GM23338 (cell line): Measurements from ENCODE around the gene FAM110A. TPM values are rescaled to one million over a fixed set of nuclear protein-coding genes. Genes with fewer than 3 reads are reported as not detected.

Source experiments
- ATAC-seq: fragments of 200-7000 bp; cut with Tn5 transposase; 3 replicates; pipeline ENCODE4 v1.9.1; 2020
- DNase-seq: peaks from one replicate; pipeline ENCODE4 v3.0.0-alpha.2; 2015; ENCODE audit warnings: low spot score
- H2AFZ ChIP-seq: fragments of 200-600 bp; sonication (generic); 2 replicates; pipeline ENCODE4 v1.8.0; 2016; ENCODE audit warnings: antibody characterized with exemption, mild to moderate bottlenecking, moderate library complexity
- H3F3A ChIP-seq: fragments of 200-600 bp; sonication (generic); replicated peaks from 2 replicates; pipeline ENCODE4 v1.8.0; 2017; ENCODE audit warnings: antibody characterized with exemption, mixed run types, low read depth
- H3K27ac ChIP-seq: fragments of 200-600 bp; sonication (generic); 2 replicates; pipeline ENCODE4 v1.6.1; 2016; ENCODE audit warnings: low read depth
- H3K27me3 ChIP-seq: fragments of 200-600 bp; sonication (generic); 2 replicates; pipeline ENCODE4 v1.8.0; 2016; ENCODE audit warnings: mild to moderate bottlenecking, mixed run types, moderate library complexity; ENCODE audit not compliant: insufficient read depth
- H3K36me3 ChIP-seq: fragments of 200-600 bp; sonication (generic); 2 replicates; pipeline ENCODE4 v1.8.0; 2016; ENCODE audit warnings: mild to moderate bottlenecking; ENCODE audit not compliant: insufficient read depth
- H3K4me1 ChIP-seq: fragments of 200-600 bp; sonication (generic); 2 replicates; pipeline ENCODE4 v1.8.0; 2016; ENCODE audit warnings: mild to moderate bottlenecking, moderate library complexity; ENCODE audit not compliant: insufficient read depth
- H3K4me2 ChIP-seq: fragments of 200-600 bp; sonication (generic); 2 replicates; pipeline ENCODE4 v1.7.1; 2017; ENCODE audit warnings: mixed run types
- H3K4me3 ChIP-seq: fragments of 200-600 bp; sonication (generic); 2 replicates; pipeline ENCODE4 v1.6.1; 2016; ENCODE audit warnings: mixed run types
- H3K79me2 ChIP-seq: fragments of 200-600 bp; sonication (generic); replicated peaks from 2 replicates; pipeline ENCODE4 v1.8.0; 2017; ENCODE audit warnings: mild to moderate bottlenecking; ENCODE audit not compliant: insufficient read depth
- H3K9me2 ChIP-seq: fragments of 200-600 bp; sonication (generic); 2 replicates; pipeline ENCODE4 v1.8.0; 2017; ENCODE audit not compliant: insufficient read depth
- H4K20me1 ChIP-seq: fragments of 200-600 bp; sonication (generic); replicated peaks from 2 replicates; pipeline ENCODE4 v1.8.0; 2017; ENCODE audit warnings: mild to moderate bottlenecking; ENCODE audit not compliant: insufficient read depth
- H3K27ac Mint-ChIP-seq: 2 replicates; pipeline ENCODE4 v1.8.0; 2020; ENCODE audit warnings: inconsistent platforms, mild to moderate bottlenecking, moderate library complexity, mixed read lengths
- H3K27me3 Mint-ChIP-seq: 3 replicates; pipeline ENCODE4 v1.8.0; 2022; ENCODE audit warnings: low read depth, mild to moderate bottlenecking, moderate library complexity, mixed read lengths, inconsistent platforms; ENCODE audit not compliant: insufficient read depth, poor library complexity
- H3K36me3 Mint-ChIP-seq: 3 replicates; pipeline ENCODE4 v1.8.0; 2021; ENCODE audit warnings: low read depth, mild to moderate bottlenecking, inconsistent platforms, moderate library complexity, mixed read lengths
- H3K4me1 Mint-ChIP-seq: 3 replicates; pipeline ENCODE4 v1.8.0; 2020; ENCODE audit warnings: mild to moderate bottlenecking, inconsistent platforms, mixed read lengths
- H3K4me3 Mint-ChIP-seq: 3 replicates; pipeline ENCODE4 v1.8.0; 2021; ENCODE audit warnings: moderate library complexity, mild to moderate bottlenecking, inconsistent platforms, mixed read lengths
- H3K9me3 Mint-ChIP-seq: 3 replicates; pipeline ENCODE4 v1.8.0; 2020; ENCODE audit warnings: moderate library complexity, mild to moderate bottlenecking, inconsistent platforms, mixed read lengths
- CREB1 ChIP-seq: fragments of 250-450 bp; sonication (Bioruptor Pico); IDR thresholded peaks from 2 replicates; pipeline ENCODE4 v1.5.0; 2020; ENCODE audit warnings: low read depth, mild to moderate bottlenecking, moderate library complexity
- EZH2 ChIP-seq: fragments of 200-600 bp; sonication (generic); IDR thresholded peaks from one replicate; pipeline ENCODE4 v1.8.0; 2017; ENCODE audit warnings: antibody characterized with exemption, mild to moderate bottlenecking, low read depth; ENCODE audit not compliant: unreplicated experiment
- EZH2phosphoT487 ChIP-seq: fragments of 200-600 bp; sonication (generic); IDR thresholded peaks from one replicate; pipeline ENCODE4 v1.8.1; 2018; ENCODE audit warnings: antibody characterized with exemption; ENCODE audit not compliant: unreplicated experiment
- JUNB ChIP-seq: IDR thresholded peaks from one replicate; pipeline ENCODE4 v1.6.1; 2016; ENCODE audit warnings: antibody characterized with exemption; ENCODE audit not compliant: unreplicated experiment
- NANOG ChIP-seq: IDR thresholded peaks from 2 replicates; pipeline ENCODE4 v1.6.1; 2016; ENCODE audit warnings: antibody characterized with exemption, borderline replicate concordance
- POLR2AphosphoS5 ChIP-seq: IDR thresholded peaks from 2 replicates; pipeline ENCODE4 v1.6.1; 2016; ENCODE audit warnings: antibody characterized with exemption, low read depth
- STAT1 ChIP-seq: IDR thresholded peaks from one replicate; pipeline ENCODE4 v1.6.1; 2016; ENCODE audit warnings: antibody characterized with exemption; ENCODE audit not compliant: unreplicated experiment
- ZNF114 ChIP-seq: fragments of 250-450 bp; sonication (Bioruptor Pico); IDR thresholded peaks from 2 replicates; pipeline ENCODE4 v1.5.0; 2020; ENCODE audit warnings: mild to moderate bottlenecking, moderate library complexity
- ZNF331 ChIP-seq: fragments of 250-450 bp; sonication (Bioruptor Pico); IDR thresholded peaks from 2 replicates; pipeline ENCODE4 v1.5.0; 2020; ENCODE audit warnings: low read depth, mild to moderate bottlenecking, moderate library complexity
- polyA plus RNA-seq: library from polyadenylated mRNA; unstranded; fragments of >200 nt; fragmentation: Nextera tagmentation; extraction: Ambion mirVana; gene quantifications from 2 replicates; pipeline ENCODE4 v1.2.1, GENCODE V29; 2016
- total RNA-seq: library from RNA; depleted of rRNA; stranded (reverse); fragments of >200 nt; shearing (Covaris generic); gene quantifications from 2 replicates; pipeline ENCODE4 v1.2.3, GENCODE V29; 2014
- TF ChIP-seq, protein P1 (sequence below): IDR thresholded peaks from 2 replicates; pipeline ENCODE4 v1.6.1; 2016; ENCODE audit warnings: antibody characterized with exemption
- TF ChIP-seq, protein P2 (sequence below), 2 experiments: fragments of 200-600 bp in 1 of 2; sonication (generic) in 1 of 2; conservative IDR thresholded peaks; 2 replicates each; pipeline versions ENCODE4 v1.5.1 to v1.6.1; 2016 to 2017; ENCODE audit warnings: antibody characterized with exemption in 2 of 2, low read depth in 2 of 2, mild to moderate bottlenecking in 2 of 2, moderate library complexity in 1 of 2
- TF ChIP-seq, protein P3 (sequence below): fragments of 250-450 bp; sonication (Bioruptor Pico); IDR thresholded peaks from 2 replicates; pipeline ENCODE4 v1.5.0; 2020; ENCODE audit warnings: mild to moderate bottlenecking, moderate library complexity
- TF ChIP-seq, protein P4 (sequence below): IDR thresholded peaks from one replicate; pipeline ENCODE4 v1.6.1; 2018; ENCODE audit warnings: antibody characterized with exemption; ENCODE audit not compliant: unreplicated experiment

Gene FAM110A
- total and polyA plus RNA-seq, 2 experiments from 2014 or later: 10.7 to 13.7 TPM

DNA sequence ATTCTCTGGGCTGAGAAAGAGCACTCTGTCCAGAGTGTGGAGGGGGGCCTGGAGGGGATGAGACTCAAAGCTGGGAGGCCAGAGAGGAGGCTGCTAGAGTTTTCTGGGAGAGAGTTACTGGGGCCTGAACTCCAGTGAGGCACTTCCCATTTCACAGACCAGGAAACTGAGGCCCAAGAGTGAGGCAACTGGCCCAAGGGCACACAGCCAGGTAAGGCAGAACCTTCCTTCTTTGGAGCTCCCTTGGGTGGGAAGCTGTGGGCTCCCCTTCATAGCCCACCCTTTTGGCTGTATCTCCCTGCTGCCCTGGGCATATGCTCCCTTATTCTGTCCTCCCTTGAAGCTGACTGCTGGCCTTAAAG lies 48.2 kb downstream of the FAM110A start:
- no peaks in the 10 kb centered on the region for H3K36me3 Mint-ChIP-seq
- ATAC-seq (no peak), DNase-seq (no peak)
- Histone ChIP-seq H3F3A (no peaks in the 10 kb centered on the region), H3K27me3 (peaks cover 10% of the 10 kb centered on the region), H4K20me1 (0 out of 2 replicates have a peak, but pooled peaks cover 3% of the 10 kb centered on the region), H3K4me3 (no peak overlapping the region), H3K27ac (no peak overlapping the region), H3K9me2 (no peaks in the 10 kb centered on the region), H3K4me1 (peaks cover 4% of the 10 kb centered on the region; the same call in 1 of the 2 replicates), H3K79me2 (no peaks in the 10 kb centered on the region), H3K36me3 (no peaks in the 10 kb centered on the region), H3K4me2 (no peak overlapping the region), H2AFZ (no peak overlapping the region)
- no peak overlapping the region for H3K4me3 Mint-ChIP-seq
- no peak for TF ChIP-seq CREB1
- TF ChIP-seq ZNF114 (CRISPR knock-in tag): no peak
- no peak for TF ChIP-seq EZH2phosphoT487
- no peak for TF ChIP-seq EZH2
- TF ChIP-seq, protein P1, sequence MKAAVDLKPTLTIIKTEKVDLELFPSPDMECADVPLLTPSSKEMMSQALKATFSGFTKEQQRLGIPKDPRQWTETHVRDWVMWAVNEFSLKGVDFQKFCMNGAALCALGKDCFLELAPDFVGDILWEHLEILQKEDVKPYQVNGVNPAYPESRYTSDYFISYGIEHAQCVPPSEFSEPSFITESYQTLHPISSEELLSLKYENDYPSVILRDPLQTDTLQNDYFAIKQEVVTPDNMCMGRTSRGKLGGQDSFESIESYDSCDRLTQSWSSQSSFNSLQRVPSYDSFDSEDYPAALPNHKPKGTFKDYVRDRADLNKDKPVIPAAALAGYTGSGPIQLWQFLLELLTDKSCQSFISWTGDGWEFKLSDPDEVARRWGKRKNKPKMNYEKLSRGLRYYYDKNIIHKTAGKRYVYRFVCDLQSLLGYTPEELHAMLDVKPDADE: no peak
- no peak for TF ChIP-seq STAT1
- TF ChIP-seq JUNB: no peak
- TF ChIP-seq POLR2AphosphoS5: no peak
- TF ChIP-seq, protein P2, sequence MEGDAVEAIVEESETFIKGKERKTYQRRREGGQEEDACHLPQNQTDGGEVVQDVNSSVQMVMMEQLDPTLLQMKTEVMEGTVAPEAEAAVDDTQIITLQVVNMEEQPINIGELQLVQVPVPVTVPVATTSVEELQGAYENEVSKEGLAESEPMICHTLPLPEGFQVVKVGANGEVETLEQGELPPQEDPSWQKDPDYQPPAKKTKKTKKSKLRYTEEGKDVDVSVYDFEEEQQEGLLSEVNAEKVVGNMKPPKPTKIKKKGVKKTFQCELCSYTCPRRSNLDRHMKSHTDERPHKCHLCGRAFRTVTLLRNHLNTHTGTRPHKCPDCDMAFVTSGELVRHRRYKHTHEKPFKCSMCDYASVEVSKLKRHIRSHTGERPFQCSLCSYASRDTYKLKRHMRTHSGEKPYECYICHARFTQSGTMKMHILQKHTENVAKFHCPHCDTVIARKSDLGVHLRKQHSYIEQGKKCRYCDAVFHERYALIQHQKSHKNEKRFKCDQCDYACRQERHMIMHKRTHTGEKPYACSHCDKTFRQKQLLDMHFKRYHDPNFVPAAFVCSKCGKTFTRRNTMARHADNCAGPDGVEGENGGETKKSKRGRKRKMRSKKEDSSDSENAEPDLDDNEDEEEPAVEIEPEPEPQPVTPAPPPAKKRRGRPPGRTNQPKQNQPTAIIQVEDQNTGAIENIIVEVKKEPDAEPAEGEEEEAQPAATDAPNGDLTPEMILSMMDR (conservative IDR thresholded peaks at IDR 0.05; ENCODE audit: low read depth in 2 of 2): no peak
- TF ChIP-seq, protein P3, sequence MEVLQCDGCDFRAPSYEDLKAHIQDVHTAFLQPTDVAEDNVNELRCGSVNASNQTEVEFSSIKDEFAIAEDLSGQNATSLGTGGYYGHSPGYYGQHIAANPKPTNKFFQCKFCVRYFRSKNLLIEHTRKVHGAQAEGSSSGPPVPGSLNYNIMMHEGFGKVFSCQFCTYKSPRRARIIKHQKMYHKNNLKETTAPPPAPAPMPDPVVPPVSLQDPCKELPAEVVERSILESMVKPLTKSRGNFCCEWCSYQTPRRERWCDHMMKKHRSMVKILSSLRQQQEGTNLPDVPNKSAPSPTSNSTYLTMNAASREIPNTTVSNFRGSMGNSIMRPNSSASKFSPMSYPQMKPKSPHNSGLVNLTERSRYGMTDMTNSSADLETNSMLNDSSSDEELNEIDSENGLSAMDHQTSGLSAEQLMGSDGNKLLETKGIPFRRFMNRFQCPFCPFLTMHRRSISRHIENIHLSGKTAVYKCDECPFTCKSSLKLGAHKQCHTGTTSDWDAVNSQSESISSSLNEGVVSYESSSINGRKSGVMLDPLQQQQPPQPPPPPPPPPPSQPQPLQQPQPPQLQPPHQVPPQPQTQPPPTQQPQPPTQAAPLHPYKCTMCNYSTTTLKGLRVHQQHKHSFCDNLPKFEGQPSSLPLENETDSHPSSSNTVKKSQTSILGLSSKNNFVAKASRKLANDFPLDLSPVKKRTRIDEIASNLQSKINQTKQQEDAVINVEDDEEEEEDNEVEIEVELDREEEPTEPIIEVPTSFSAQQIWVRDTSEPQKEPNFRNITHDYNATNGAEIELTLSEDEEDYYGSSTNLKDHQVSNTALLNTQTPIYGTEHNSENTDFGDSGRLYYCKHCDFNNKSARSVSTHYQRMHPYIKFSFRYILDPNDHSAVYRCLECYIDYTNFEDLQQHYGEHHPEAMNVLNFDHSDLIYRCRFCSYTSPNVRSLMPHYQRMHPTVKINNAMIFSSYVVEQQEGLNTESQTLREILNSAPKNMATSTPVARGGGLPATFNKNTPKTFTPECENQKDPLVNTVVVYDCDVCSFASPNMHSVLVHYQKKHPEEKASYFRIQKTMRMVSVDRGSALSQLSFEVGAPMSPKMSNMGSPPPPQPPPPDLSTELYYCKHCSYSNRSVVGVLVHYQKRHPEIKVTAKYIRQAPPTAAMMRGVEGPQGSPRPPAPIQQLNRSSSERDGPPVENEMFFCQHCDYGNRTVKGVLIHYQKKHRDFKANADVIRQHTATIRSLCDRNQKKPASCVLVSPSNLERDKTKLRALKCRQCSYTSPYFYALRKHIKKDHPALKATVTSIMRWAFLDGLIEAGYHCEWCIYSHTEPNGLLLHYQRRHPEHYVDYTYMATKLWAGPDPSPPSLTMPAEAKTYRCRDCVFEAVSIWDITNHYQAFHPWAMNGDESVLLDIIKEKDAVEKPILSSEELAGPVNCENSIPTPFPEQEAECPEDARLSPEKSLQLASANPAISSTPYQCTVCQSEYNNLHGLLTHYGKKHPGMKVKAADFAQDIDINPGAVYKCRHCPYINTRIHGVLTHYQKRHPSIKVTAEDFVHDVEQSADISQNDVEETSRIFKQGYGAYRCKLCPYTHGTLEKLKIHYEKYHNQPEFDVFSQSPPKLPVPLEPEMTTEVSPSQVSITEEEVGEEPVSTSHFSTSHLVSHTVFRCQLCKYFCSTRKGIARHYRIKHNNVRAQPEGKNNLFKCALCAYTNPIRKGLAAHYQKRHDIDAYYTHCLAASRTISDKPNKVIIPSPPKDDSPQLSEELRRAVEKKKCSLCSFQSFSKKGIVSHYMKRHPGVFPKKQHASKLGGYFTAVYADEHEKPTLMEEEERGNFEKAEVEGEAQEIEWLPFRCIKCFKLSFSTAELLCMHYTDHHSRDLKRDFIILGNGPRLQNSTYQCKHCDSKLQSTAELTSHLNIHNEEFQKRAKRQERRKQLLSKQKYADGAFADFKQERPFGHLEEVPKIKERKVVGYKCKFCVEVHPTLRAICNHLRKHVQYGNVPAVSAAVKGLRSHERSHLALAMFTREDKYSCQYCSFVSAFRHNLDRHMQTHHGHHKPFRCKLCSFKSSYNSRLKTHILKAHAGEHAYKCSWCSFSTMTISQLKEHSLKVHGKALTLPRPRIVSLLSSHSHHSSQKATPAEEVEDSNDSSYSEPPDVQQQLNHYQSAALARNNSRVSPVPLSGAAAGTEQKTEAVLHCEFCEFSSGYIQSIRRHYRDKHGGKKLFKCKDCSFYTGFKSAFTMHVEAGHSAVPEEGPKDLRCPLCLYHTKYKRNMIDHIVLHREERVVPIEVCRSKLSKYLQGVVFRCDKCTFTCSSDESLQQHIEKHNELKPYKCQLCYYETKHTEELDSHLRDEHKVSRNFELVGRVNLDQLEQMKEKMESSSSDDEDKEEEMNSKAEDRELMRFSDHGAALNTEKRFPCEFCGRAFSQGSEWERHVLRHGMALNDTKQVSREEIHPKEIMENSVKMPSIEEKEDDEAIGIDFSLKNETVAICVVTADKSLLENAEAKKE (CRISPR knock-in tag): no peak
- TF ChIP-seq, protein P4, sequence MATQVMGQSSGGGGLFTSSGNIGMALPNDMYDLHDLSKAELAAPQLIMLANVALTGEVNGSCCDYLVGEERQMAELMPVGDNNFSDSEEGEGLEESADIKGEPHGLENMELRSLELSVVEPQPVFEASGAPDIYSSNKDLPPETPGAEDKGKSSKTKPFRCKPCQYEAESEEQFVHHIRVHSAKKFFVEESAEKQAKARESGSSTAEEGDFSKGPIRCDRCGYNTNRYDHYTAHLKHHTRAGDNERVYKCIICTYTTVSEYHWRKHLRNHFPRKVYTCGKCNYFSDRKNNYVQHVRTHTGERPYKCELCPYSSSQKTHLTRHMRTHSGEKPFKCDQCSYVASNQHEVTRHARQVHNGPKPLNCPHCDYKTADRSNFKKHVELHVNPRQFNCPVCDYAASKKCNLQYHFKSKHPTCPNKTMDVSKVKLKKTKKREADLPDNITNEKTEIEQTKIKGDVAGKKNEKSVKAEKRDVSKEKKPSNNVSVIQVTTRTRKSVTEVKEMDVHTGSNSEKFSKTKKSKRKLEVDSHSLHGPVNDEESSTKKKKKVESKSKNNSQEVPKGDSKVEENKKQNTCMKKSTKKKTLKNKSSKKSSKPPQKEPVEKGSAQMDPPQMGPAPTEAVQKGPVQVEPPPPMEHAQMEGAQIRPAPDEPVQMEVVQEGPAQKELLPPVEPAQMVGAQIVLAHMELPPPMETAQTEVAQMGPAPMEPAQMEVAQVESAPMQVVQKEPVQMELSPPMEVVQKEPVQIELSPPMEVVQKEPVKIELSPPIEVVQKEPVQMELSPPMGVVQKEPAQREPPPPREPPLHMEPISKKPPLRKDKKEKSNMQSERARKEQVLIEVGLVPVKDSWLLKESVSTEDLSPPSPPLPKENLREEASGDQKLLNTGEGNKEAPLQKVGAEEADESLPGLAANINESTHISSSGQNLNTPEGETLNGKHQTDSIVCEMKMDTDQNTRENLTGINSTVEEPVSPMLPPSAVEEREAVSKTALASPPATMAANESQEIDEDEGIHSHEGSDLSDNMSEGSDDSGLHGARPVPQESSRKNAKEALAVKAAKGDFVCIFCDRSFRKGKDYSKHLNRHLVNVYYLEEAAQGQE: no peak
- TF ChIP-seq NANOG: no peak
- TF ChIP-seq ZNF331 (CRISPR knock-in tag): no peak
- H3K27me3 Mint-ChIP-seq: peaks cover 23% of the 10 kb centered on the region
- H3K4me1 Mint-ChIP-seq: peaks cover 6% of the 10 kb centered on the region
- H3K27ac Mint-ChIP-seq: peak overlapping the region; percentile 50; the same call in 1 of the 2 replicates
- H3K9me3 Mint-ChIP-seq: no peaks in the 10 kb centered on the region
